H9 (cell line): Measurements from ENCODE around the gene ANO10. TPM values are rescaled to one million over a fixed set of nuclear protein-coding genes. Genes with fewer than 3 reads are reported as not detected.
A peak's percentile ranks its signal among the peaks of the same experiment; 100 is the strongest.

Experiments
- DNase-seq: peaks from one replicate; pipeline ENCODE4 v3.0.0-alpha.2; 2017
- H2AFZ ChIP-seq: one replicate; pipeline ENCODE4 v1.6.1; 2013; ENCODE audit warnings: mild to moderate bottlenecking, low read length, control low read depth, moderate library complexity
- H2AK5ac ChIP-seq: 2 replicates; pipeline ENCODE4 v1.6.1; 2013; ENCODE audit warnings: low read length, control low read depth, mixed read lengths; ENCODE audit not compliant: insufficient read length
- H2BK120ac ChIP-seq: one replicate; pipeline ENCODE4 v1.6.1; 2013; ENCODE audit warnings: low read depth, mild to moderate bottlenecking, low read length, control low read depth, inconsistent platforms; ENCODE audit not compliant: poor library complexity, severe bottlenecking
- H2BK12ac ChIP-seq: 2 replicates; pipeline ENCODE4 v1.6.1; 2013; ENCODE audit warnings: low read length, control low read depth, mixed read lengths, low read depth; ENCODE audit not compliant: insufficient read length
- H2BK15ac ChIP-seq: 2 replicates; pipeline ENCODE4 v1.6.1; 2013; ENCODE audit warnings: low read depth, low read length, control low read depth
- H2BK20ac ChIP-seq: one replicate; pipeline ENCODE4 v1.6.1; 2013; ENCODE audit warnings: low read depth, mild to moderate bottlenecking, low read length, control low read depth, inconsistent platforms; ENCODE audit not compliant: poor library complexity, severe bottlenecking
- H2BK5ac ChIP-seq: 2 replicates; pipeline ENCODE4 v1.6.1; 2013; ENCODE audit warnings: low read length, control low read depth, mixed read lengths; ENCODE audit not compliant: insufficient read length
- H3K14ac ChIP-seq: 2 replicates; pipeline ENCODE4 v1.6.1; 2013; ENCODE audit warnings: low read length, control low read depth; ENCODE audit not compliant: insufficient read depth
- H3K18ac ChIP-seq: 2 replicates; pipeline ENCODE4 v1.6.1; 2013; ENCODE audit warnings: low read depth, mild to moderate bottlenecking, mixed read lengths, low read length, control low read depth; ENCODE audit not compliant: insufficient read length
- H3K23ac ChIP-seq: 2 replicates; pipeline ENCODE4 v1.6.1; 2013; ENCODE audit warnings: low read length, control low read depth, mixed read lengths, low read depth; ENCODE audit not compliant: insufficient read length
- H3K23me2 ChIP-seq: 2 replicates; pipeline ENCODE4 v1.6.1; 2013; ENCODE audit warnings: low read depth, mild to moderate bottlenecking, mixed read lengths, low read length, control low read depth; ENCODE audit not compliant: insufficient read length, poor library complexity, severe bottlenecking
- H3K27ac ChIP-seq: 2 replicates; pipeline ENCODE4 v1.5.1; 2013; ENCODE audit warnings: low read length, control low read depth, mixed read lengths, low read depth; ENCODE audit not compliant: insufficient read length
- H3K27me3 ChIP-seq: 2 replicates; pipeline ENCODE4 v1.6.1; 2013; ENCODE audit warnings: low read length, control low read depth, inconsistent platforms; ENCODE audit not compliant: insufficient read depth
- H3K4ac ChIP-seq: 2 replicates; pipeline ENCODE4 v1.6.1; 2013; ENCODE audit warnings: low read depth, mild to moderate bottlenecking, control low read depth, inconsistent platforms, low read length, moderate library complexity
- H3K4me1 ChIP-seq: 2 replicates; pipeline ENCODE4 v1.6.1; 2013; ENCODE audit warnings: low read length, control low read depth, inconsistent platforms; ENCODE audit not compliant: insufficient read depth
- H3K4me2 ChIP-seq: 2 replicates; pipeline ENCODE4 v1.6.1; 2013; ENCODE audit warnings: low read length, control low read depth, mixed read lengths; ENCODE audit not compliant: insufficient read length, insufficient read depth
- H3K56ac ChIP-seq: 2 replicates; pipeline ENCODE4 v1.6.1; 2013; ENCODE audit warnings: low read depth, mild to moderate bottlenecking, mixed read lengths, low read length, control low read depth; ENCODE audit not compliant: insufficient read length
- H3K79me1 ChIP-seq: 2 replicates; pipeline ENCODE4 v1.6.1; 2013; ENCODE audit warnings: low read depth, mild to moderate bottlenecking, moderate library complexity, low read length, control low read depth, inconsistent platforms; ENCODE audit not compliant: insufficient read depth, poor library complexity, severe bottlenecking
- H3K79me2 ChIP-seq: 2 replicates; pipeline ENCODE4 v1.6.1; 2013; ENCODE audit warnings: low read length, control low read depth, inconsistent platforms; ENCODE audit not compliant: insufficient read depth
- H3K9ac ChIP-seq: 2 replicates; pipeline ENCODE4 v1.6.1; 2013; ENCODE audit warnings: low read length, control low read depth, mixed read lengths; ENCODE audit not compliant: insufficient read length; ENCODE audit errors: extremely low read depth
- H3K9me3 ChIP-seq: one replicate; pipeline ENCODE4 v1.6.1; 2013; ENCODE audit warnings: low read depth, low read length, inconsistent platforms; ENCODE audit not compliant: control insufficient read depth
- H3T11ph ChIP-seq: one replicate; pipeline ENCODE4 v1.6.1; 2013; ENCODE audit warnings: mild to moderate bottlenecking, low read length, control low read depth, inconsistent platforms
- H4K20me1 ChIP-seq: one replicate; pipeline ENCODE4 v1.6.1; 2013; ENCODE audit not compliant: control insufficient read depth, insufficient read length, insufficient read depth
- H4K5ac ChIP-seq: 2 replicates; pipeline ENCODE4 v1.6.1; 2013; ENCODE audit warnings: low read depth, mild to moderate bottlenecking, mixed read lengths, low read length, control low read depth; ENCODE audit not compliant: insufficient read length
- H4K8ac ChIP-seq: replicated peaks from 2 replicates; pipeline ENCODE4 v1.6.1; 2013; ENCODE audit warnings: low read length, control low read depth, mixed read lengths, low read depth; ENCODE audit not compliant: insufficient read length
- H4K91ac ChIP-seq: 2 replicates; pipeline ENCODE4 v1.6.1; 2013; ENCODE audit warnings: low read depth, mild to moderate bottlenecking, moderate library complexity, mixed read lengths, low read length, control low read depth; ENCODE audit not compliant: insufficient read length
- H3K27ac Mint-ChIP-seq, 3 experiments: 2 replicates in 2 of 3; 3 replicates in 1 of 3; pipeline ENCODE4 v1.8.0; 2020 to 2021; ENCODE audit warnings: mixed read lengths in 3 of 3, mild to moderate bottlenecking in 1 of 3, moderate library complexity in 1 of 3
- H3K27me3 Mint-ChIP-seq: 2 replicates; pipeline ENCODE4 v1.8.0; 2021; ENCODE audit warnings: low read depth, mild to moderate bottlenecking, moderate library complexity, mixed read lengths
- H3K36me3 Mint-ChIP-seq, 3 experiments: 2 replicates in 2 of 3; 3 replicates in 1 of 3; pipeline ENCODE4 v1.8.0; 2020 to 2021; ENCODE audit warnings: low read depth in 3 of 3, mixed read lengths in 3 of 3; ENCODE audit not compliant: insufficient read depth in 1 of 3
- H3K4me1 Mint-ChIP-seq, 2 experiments: 2 replicates each; pipeline ENCODE4 v1.8.0; 2020; ENCODE audit warnings: mixed read lengths in 2 of 2
- H3K4me3 Mint-ChIP-seq, 2 experiments: 2 replicates in 1 of 2; 3 replicates in 1 of 2; pipeline ENCODE4 v1.8.0; 2020 to 2021; ENCODE audit warnings: mild to moderate bottlenecking in 2 of 2, mixed read lengths in 2 of 2, moderate library complexity in 1 of 2
- H3K9me3 Mint-ChIP-seq, 2 experiments: 2 replicates in 1 of 2; 3 replicates in 1 of 2; pipeline ENCODE4 v1.8.0; 2020; ENCODE audit warnings: mild to moderate bottlenecking in 2 of 2, mixed read lengths in 2 of 2, moderate library complexity in 1 of 2
- WGBS: extraction: QIAGEN DNeasy Blood & Tissue Kit; methylation state at CpG from one replicate; pipeline ENCODE4 v1.1.7; 2013; ENCODE audit warnings: missing lambda C conversion rate, low lambda C conversion rate, mixed read lengths; ENCODE audit not compliant: insufficient read length; ENCODE audit errors: extremely low coverage; 5-methylcytosine and 5-hydroxymethylcytosine counted together
- total RNA-seq: library from RNA; stranded (reverse); gene quantifications from 2 replicates; pipeline ENCODE4 v1.2.1, GENCODE V29; 2021
- TF ChIP-seq, protein P1 (sequence below): fragments of 200-600 bp; sonication (generic); conservative IDR thresholded peaks from 3 replicates; pipeline ENCODE4 v1.8.0; 2021; ENCODE audit warnings: antibody characterized with exemption, mild to moderate bottlenecking

Gene ANO10
- total RNA-seq, 1 experiment from 2014 or later: 38.7 TPM

DNA sequence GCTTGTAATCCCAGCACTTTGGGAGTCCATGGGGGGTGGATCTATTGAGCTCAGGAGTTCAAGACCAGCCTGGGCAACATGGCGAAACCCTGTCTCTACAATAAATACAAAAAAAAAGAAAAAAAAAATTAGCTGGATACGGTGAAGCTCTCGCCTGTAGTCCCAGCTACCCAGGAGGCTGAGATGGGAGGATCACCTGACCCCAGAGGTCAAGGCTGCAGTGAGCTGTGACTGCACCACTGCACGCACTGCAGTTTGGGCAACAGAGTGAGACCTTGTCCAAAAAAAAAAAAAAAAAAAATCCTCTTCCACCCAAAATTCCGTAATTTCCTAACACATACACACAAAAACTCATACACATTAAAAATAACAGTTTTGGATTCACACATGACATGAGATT, 2.2 kb downstream of the ANO10 start:
- WGBS: 100% methylated on average over 1 of the region's 5 CpGs

More for the DNA sequence above, 2.2 kb downstream of the ANO10 start:
- Histone ChIP-seq H3K14ac (no peak overlapping the region), H3K79me2 (peaks cover 1% of the 10 kb centered on the region; the same call in 1 of the 2 replicates), H3K4ac (no peak overlapping the region), H3K9me3 (no peaks in the 10 kb centered on the region), H3K18ac (no peak overlapping the region), H3K79me1 (peaks cover 3% of the 10 kb centered on the region), H3K9ac (no peak overlapping the region), H2BK12ac (no peak overlapping the region), H4K20me1 (no peaks in the 10 kb centered on the region), H4K5ac (no peak overlapping the region), H4K91ac (no peak overlapping the region), H3K4me1 (peaks cover 2% of the 10 kb centered on the region; the same call in 1 of the 2 replicates), H3K23me2 (peaks cover 5% of the 10 kb centered on the region), H3K23ac (no peak overlapping the region), H3K27ac (no peak overlapping the region), H2AFZ (no peak overlapping the region), H3T11ph (no peak overlapping the region), H3K56ac (no peak overlapping the region), H2BK5ac (no peak overlapping the region), H2BK120ac (no peak overlapping the region), H2BK15ac (no peak overlapping the region), H2BK20ac (no peak overlapping the region), H2AK5ac (no peak overlapping the region), H3K27me3 (no peaks in the 10 kb centered on the region), H3K4me2 (no peak overlapping the region), H4K8ac (no peak overlapping the region)
- peak overlapping the region in 1 of 2 experiments; percentile 7; a peak in 1 of 5 replicates for H3K4me3 Mint-ChIP-seq
- DNase-seq: no peak
- TF ChIP-seq, protein P1, sequence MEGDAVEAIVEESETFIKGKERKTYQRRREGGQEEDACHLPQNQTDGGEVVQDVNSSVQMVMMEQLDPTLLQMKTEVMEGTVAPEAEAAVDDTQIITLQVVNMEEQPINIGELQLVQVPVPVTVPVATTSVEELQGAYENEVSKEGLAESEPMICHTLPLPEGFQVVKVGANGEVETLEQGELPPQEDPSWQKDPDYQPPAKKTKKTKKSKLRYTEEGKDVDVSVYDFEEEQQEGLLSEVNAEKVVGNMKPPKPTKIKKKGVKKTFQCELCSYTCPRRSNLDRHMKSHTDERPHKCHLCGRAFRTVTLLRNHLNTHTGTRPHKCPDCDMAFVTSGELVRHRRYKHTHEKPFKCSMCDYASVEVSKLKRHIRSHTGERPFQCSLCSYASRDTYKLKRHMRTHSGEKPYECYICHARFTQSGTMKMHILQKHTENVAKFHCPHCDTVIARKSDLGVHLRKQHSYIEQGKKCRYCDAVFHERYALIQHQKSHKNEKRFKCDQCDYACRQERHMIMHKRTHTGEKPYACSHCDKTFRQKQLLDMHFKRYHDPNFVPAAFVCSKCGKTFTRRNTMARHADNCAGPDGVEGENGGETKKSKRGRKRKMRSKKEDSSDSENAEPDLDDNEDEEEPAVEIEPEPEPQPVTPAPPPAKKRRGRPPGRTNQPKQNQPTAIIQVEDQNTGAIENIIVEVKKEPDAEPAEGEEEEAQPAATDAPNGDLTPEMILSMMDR: no peak
- no peak overlapping the region for H3K27ac Mint-ChIP-seq
- peaks cover 0 to 7% (median 5%) of the 10 kb centered on the region in 3 experiments; a peak in 3 of 7 replicates for H3K36me3 Mint-ChIP-seq
- H3K9me3 Mint-ChIP-seq: no peaks in the 10 kb centered on the region
- H3K27me3 Mint-ChIP-seq: no peaks in the 10 kb centered on the region
- peaks cover 21 to 41% of the 10 kb centered on the region in 2 experiments for H3K4me1 Mint-ChIP-seq
